Astrocyte of the hippocampus (primary cell): ENCODE measurements around the gene CDK16.

Experiments
- DNase-seq: peaks from one replicate; pipeline ENCODE4 v3.0.0; 2011; ENCODE audit warnings: low read depth, low spot score

Gene CDK16

DNA sequence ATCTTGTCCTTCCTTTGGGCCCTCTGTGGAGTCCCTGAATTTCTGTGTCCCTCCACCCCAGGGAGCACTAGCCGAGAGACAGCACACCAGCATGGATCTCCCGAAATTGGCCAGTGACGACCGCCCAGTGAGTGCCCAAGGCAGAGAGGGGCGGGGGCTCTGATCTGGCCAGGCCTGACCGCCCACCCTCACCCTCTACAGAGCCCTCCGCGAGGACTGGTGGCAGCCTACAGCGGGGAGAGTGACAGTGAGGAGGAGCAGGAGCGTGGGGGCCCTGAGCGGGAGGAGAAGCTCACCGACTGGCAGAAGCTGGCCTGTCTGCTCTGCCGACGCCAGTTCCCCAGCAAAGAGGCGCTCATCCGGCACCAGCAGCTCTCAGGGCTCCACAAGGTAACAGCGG, 33.2 kb upstream of the CDK16 start:
- DNase-seq, result no peak

DNA sequence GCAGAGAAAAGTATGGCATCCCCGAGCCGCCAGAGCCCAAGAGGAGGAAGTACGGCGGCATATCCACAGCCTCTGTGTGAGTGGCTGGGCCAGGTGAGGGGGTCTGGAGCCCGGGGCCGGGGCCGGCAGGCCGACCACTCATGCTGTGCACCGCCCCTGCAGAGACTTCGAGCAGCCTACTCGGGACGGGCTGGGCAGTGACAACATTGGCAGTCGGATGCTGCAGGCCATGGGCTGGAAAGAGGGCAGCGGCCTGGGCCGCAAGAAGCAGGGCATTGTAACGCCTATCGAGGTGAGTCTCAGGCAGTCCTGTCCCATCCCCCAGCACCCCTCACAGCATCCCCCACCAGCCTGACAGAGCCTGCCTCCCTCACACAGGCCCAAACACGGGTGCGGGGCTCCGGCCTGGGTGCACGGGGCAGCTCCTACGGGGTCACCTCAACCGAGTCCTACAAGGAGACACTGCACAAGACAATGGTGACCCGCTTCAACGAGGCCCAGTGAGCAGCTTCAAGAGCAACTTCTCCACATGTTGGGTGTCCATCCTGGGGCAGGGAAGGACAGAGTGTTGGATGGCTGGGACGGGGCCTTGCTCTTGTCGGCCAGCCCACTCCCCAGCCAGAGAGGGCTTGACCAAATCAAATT, 32.3 kb upstream of the CDK16 start:
- no peak for DNase-seq

DNA sequence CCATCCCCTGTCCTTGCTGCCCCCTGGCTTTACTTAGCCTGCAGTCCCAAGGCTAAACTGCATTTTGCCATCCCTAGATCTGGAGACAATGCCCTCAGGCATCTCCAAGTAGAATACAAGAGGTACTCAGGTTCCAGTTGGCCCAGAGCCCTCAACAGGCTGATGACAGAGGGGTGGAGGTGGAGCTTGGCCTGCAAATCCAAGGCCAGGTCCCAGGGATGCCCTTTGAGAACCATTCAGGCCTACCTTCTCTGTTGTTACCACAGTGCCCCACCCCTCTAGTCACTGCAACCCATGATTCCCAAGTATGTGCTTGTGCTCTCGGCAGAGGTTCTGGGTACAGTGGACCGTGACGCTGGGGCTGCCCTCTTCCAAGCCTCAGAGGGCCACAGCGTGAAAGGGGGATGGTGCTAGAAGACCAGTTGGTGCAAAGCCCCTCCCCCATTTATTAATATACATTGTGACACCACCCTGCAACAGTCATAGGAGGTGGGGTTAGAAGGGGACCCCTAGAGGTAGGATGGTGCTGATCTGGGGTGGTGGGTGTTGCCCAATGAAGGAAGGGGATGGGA, 31.3 kb upstream of the CDK16 start:
- DNase-seq, result no peak

DNA sequence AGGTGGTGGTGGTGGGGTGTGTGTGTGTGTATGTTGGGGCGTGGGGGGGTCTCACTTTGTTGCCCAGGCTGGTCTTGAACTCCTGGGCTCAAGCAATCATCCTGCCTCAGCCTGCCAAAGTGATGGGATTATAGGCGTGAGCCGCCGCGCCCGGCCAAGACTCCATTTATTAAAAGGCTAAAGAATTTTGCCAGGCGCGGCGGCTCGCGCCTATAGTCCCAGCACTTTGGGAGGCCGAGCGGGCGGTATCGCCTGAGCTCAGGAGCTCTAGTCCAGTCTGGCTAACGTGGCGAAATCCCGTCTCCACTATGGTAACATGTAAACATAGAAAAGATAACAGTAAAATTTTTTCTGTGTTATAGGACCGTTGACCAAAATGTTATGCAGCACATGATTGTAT, 28.6 kb upstream of the CDK16 start:
- DNase-seq, result no peak

DNA sequence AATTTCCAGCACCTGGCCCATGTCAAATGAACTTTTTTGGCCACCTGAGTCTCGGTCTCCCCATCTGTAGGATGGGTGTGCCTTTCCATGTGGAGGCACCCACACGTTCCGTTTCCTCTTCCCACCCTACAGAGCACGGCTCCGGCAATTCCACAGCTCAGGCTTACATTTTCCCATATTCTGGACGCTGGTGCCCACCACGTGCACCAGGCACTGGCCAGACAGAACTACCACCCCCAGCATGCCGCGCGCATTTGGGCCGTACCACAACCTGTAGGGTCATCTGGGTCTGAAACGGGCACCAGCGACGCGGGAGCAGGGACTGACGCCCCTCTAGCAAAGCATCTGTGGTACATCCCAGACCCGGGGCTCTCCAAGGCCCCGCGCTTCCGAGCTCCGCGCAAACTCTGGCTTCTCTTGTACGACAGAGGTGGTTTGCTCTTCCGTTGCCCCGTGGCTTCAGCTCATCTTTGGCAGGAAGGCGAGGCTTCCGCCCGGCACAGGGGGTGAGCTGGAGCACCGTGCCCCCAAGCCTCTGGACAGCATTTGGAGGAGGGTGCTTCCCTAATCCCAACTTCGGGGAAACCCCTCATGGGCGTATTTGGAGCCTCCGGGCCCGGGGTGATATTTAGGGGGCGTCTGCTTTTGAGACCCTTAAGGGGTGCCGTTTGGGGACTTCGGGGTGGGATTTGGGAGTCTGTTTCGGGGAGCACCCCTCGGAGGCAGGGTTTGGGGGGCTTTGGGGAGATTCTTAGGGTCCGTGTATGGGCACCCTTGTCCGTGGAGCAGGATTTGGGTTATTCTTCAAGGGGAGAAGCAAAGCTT, 27.8 kb upstream of the CDK16 start:
- peak; percentile 92 for DNase-seq

DNA sequence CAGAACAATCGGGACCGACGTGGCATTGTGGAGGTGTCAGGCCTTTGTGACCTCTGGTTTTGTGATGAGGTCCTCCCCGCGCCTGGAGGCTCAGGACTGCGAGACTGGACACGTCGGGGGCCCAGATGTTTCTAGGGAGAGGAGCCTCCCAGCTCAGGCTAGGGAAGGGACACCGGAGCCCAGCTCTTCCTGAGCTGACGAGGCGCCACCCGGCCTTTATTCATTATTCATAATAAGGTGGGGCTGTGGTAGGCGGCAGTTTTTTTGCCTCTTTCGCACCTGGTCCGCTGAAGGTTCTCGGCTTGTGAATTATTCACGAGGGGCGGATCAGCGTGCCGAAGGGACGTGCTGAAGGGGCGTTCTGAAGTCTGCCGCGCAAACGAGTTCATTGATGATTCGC, 27.1 kb upstream of the CDK16 start:
- no peak for DNase-seq

DNA sequence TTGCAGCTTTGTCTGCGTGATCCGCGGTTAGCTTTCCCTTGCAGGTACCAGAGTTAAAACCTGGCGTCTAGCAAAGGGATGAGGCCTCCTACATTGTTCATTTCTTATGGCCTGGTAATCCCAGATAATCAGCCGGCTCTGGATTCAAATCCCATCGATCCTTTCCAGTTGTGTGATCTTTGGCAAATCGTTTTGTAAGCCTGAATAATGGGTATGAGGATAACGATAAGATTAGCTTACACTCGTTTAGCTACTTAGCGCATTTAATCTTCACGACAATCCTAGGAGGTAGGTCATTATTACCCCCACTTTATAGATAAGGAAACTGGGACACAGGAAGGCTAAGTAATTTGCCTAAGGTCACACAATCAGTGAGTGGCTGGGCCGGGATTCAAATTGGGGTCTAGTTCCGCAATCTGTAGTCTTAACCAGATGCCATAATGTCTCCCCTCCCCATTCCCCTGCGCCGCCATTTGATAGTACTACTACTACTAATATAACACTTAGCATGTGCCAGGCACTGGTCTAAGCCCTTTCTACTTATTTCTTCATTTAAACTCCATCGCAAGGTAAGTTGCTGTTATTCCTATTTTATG, 26.6 kb upstream of the CDK16 start:
- no peak for DNase-seq

DNA sequence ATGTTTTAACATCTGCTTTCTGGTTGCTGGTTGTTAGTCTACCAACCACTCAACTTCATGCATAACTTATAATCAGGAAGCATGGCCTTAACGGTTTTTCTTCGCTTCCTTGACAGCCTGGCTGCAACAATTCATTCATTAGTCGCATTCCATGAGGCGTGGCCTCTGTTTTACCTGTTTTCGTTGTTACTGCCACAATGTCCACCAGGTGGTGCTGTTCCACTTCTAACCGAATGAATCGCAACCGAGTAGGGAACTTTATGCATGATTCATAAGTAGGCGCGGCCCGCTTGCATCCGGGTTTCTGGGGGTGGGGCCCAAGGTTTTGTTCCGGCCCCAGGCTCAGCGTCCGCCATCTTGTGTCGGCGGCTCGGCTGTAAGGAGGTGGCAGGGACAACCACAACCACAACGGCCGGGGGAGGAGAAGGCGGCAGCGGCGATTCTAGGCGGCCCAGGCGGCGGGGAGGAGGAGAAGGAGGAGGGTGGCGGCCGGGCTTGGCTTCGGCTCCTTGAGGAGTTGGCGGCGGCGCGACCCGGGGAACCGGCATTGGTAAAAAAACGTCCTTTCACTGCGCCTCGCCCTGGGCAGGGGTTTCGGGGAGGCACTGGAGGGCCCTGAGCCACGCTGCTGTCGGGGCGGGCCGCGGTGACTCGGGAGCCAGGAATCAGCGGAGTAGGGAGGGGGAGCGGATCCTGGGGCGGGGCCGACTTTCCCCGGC, 24.8 kb upstream of the CDK16 start, which contains the start of gene UBA1:
UBA1 (plus strand) TSS at position 355 of the 719 bp plus-strand sequence. CDS start 4,974 bp downstream, outside the sequence.
- DNase-seq, result peak; percentile 99

DNA sequence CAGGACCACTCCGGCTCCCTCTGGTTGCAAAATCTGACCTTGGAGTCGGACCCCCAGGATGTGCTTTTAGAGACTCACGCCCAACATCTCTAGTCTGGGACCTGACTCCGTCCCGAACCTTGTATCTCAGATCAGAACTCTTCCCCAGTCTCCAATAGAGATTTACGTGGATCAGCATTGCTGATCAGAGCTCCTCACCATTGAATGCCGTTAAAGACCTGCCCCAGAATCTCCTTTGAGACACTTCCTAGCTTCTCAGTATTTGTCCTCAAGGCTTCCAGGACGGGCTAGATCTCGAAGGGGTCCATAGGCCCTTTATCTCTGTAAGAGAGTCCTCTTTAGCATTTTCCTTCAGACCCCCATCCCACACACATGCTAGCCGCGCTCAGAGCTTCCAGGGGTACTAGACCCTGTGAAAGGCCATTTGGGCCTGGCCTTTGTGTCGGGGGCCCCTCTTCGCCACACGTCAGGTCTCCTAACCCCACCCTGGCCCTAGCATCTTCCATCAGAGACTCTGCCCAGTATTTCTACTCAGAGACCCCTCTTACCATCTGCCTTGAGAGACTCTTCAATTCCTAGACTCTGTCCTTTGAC, 24.2 kb upstream of the CDK16 start:
- no peak for DNase-seq

DNA sequence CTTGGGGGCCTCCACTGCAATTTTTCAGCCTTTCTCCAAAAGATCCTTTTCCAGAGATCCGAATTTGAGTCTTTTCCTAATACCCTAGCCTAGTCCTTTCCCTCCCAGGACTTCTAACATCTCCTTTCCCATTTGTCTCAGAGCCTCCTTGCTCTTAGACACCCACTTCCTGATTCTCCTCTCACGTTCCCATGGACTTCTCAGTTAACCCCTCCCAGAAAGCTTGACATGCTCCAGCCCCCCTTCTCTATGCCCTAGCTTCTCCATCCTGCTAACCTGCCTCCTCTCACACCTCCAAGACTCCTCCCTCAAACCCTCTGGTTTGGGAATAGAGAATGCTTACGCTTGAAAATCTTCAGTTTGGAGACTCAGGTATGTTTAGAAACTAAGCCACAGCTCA, 22.4 kb upstream of the CDK16 start:
- DNase-seq, result no peak

DNA sequence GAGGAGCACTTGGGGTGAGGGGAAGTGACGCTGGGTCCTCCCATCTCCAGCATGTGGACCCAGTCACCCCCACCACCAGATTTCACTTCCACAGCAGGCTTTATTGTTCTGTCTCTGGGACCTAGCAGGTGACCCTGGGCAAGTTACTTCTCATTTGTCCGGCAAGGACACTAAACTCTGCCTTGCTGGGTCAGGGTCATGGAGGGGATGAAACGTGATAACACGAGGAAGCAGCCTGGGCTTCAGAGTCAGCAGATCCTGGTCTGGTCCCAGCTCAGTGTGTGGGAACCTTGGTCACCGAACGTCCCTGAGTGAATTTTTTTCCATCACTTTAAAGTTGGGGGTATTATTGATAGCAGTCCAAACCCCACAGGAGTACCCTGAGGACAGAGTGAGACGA, 21.0 kb upstream of the CDK16 start:
- DNase-seq, result no peak

DNA sequence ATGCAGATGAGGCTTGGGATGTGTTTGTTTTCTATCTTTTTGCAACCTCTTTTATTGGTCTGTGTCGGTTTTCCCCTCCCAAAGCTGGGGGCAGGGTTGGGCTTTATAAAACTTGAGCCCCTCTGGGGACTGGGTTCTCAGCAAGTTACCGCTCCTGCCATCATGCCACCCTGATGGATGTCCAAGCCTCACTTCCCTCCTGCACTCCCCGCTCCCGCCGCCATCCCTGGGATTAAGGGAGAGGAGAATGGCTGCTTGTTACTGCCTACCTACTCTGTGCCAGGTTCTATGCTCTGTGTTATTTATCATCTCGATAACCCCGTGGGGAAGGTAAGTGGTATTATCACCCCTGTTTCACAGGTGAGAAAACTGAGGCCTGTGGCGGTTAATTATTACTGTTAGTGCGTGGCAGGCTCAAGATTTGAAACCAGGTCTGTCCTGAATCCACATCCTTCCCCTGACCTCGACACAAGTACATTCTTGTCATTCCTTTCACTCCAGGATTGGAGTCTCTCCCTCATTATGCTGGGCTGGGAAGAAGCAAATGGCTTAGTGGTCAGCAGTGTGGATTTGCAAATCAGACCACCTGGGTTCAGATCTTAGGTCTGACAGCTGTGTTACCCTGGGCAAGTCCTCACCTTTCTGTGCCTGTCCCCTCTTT, 20.3 kb upstream of the CDK16 start:
- peak; percentile 72 for DNase-seq

DNA sequence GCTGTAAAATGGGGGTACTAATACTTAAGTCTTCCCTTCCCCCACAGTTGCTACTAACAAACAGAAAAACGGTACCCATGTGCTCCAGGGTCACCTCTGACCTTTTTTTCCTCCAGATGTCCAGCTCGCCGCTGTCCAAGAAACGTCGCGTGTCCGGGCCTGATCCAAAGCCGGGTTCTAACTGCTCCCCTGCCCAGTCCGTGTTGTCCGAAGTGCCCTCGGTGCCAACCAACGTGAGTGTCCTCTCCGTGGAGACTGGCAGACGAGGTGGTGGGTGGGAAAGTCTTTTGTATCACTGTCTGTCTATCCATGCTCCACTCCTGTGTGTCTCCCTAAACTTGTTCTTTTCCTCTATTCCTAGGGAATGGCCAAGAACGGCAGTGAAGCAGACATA, 19.8 kb upstream of the CDK16 start:
- DNase-seq, result no peak

DNA sequence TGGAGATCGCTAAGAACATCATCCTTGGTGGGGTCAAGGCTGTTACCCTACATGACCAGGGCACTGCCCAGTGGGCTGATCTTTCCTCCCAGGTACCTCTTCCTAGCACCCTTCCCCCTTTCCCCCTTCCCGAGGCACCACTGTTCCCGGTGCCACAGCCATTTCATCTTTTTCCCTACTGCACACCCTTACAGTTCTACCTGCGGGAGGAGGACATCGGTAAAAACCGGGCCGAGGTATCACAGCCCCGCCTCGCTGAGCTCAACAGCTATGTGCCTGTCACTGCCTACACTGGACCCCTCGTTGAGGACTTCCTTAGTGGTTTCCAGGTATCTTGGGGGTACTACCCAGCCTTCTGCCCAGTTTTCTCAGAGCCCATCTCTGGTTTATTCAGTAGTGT, 19.2 kb upstream of the CDK16 start:
- no peak for DNase-seq

DNA sequence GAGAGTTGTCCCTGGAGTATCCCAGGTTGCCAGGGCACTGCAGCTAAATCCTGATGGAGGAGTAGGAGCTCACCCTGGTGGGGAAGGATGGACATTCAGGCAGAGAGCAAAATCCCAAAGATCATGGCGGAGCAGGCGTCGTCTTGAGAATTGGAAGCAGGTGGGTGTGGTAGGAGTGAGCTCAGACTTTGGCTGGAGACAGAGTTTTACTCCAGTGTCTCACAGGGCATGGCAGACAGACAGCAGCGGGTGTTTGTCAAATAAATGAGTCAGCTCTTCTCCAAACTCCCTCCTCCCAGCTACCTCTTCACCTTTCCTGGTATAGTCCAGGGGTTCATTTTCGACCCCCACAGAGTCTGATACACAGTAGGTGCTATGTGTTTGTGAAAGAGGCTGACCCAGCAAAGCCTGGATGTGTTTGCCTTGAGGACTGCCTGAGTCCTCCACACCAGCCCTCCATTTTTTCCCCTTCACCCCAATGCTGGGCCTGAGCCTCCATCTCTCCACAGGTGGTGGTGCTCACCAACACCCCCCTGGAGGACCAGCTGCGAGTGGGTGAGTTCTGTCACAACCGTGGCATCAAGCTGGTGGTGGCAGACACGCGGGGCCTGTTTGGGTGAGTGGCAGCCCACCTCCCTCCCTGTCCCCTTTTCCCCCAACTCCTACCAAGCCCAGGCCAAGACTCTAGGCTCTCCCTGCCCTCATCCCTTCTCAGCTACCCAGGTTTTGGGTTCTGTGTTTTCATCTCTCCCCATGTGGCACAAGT, 17.9 kb upstream of the CDK16 start:
- DNase-seq, result peak; percentile 50

DNA sequence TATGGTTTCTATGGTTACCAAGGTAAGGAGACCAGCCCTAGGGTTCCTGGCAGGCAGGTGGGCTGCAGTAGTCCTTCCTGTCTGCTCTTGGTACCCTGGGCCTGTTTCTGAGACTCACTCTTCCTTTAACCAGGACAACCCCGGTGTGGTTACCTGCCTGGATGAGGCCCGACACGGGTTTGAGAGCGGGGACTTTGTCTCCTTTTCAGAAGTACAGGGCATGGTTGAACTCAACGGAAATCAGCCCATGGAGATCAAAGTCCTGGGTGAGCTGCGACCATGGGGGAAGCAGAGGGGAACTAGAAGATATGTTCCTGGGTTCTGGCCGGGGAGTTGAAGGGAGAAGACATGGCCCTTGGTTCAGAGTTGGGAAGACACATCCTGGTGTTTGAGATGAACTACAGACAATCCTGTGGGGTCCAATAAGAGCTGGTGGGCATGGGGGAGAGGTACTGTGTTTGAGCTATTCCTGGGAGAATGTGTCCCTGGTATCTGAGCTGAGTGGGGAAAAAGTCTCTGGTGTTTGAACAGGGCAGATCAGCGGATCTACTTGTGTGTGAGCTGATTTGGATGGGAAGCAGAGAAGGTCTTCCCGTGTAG, 17.0 kb upstream of the CDK16 start:
- DNase-seq, result no peak

DNA sequence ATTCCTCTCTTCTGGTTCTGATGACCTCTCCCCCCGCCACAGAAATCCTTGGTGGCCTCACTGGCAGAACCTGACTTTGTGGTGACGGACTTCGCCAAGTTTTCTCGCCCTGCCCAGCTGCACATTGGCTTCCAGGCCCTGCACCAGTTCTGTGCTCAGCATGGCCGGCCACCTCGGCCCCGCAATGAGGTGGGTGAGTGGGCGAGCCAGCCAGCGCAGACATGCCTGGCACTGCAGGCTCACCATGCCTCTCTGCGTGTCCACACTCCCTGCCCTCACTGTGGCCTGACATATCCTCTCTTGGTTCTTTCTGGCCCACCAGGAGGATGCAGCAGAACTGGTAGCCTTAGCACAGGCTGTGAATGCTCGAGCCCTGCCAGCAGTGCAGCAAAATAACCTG, 16.2 kb upstream of the CDK16 start:
- no peak for DNase-seq

DNA sequence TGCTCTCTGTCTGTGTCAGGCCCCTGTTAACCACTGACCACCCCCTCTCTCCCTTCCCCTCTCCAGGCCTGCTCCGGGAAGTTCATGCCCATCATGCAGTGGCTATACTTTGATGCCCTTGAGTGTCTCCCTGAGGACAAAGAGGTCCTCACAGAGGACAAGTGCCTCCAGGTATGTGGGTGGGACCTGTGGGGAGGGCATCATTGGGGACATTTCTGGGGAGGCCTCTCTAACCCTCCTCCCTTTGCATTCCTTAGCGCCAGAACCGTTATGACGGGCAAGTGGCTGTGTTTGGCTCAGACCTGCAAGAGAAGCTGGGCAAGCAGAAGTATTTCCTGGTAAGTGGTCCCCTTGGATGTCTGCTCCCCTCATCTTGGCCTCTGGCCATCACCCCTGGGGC, 15.6 kb upstream of the CDK16 start:
- no peak for DNase-seq

DNA sequence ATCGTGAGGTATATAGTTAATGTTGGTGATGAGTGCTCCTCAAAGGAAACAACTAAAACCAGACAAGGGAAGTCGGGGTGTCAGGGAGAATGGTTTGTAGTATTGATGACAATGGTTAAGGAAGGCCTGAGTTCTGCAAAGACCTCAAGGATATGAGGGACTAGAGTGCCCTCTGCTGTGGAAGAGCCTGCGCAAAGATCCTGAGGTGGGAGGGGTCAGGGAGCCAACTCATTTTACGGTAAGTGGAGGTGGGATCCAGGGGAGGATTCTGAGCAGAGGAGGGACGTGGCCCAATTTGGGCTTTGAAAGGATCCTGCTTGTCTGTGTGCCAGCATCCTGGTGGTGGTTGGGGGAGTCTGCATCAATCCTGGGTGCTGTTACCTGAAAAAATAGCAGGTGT, 13.5 kb upstream of the CDK16 start:
- no peak for DNase-seq

DNA sequence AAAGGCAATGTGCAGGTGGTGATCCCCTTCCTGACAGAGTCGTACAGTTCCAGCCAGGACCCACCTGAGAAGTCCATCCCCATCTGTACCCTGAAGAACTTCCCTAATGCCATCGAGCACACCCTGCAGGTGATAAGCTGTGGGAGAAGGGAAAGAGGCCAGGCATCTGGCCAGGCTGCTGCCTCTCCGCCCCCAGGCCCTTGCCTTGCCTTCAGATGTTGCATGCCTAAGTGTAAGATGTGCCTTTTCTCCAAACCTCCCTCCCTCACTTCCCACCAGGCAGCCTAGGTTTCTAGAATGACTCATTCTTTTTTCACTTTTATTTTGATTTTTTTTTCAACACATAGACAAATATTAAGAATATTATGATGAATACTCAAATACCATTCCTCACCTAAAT, 12.2 kb upstream of the CDK16 start:
- no peak for DNase-seq
